ENCODE results near the gene KIAA1958.

The KIAA1958 gene

GRCh38 chr9:112569186-112569585 is 82.6 kb downstream of the KIAA1958 start:
- H3K79me2 ChIP-seq (ENCODE audit: insufficient read depth, low read length): peaks cover 48% of the 10 kb centered on the region
- no peaks in the 10 kb centered on the region for H3K9me2 ChIP-seq (ENCODE audit: low read depth, low read length)
- no peaks in the 10 kb centered on the region; the same call in 1 of the 2 replicates for H3F3A ChIP-seq (ENCODE audit: insufficient read depth, low read length)
- H3K4me1 ChIP-seq (ENCODE audit: insufficient read depth, low read length, severe bottlenecking): peaks cover 11% of the 10 kb centered on the region
- no peak overlapping the region for H3K4me3 ChIP-seq (ENCODE audit: low read depth, low read length, poor library complexity, severe bottlenecking)
- TF ChIP-seq CTCF (IDR thresholded peaks at IDR 0.05; ENCODE audit: low read length): no peak
- no peak for TF ChIP-seq EZH2 (IDR thresholded peaks at IDR 0.05; ENCODE audit: borderline replicate concordance, low read length)
- no peak overlapping the region for H2AFZ ChIP-seq (ENCODE audit: low read length)
- H3K27me3 ChIP-seq (ENCODE audit: insufficient read depth, low read length): no peaks in the 10 kb centered on the region
- H3K9me3 ChIP-seq (ENCODE audit: low read length): no peaks in the 10 kb centered on the region
- no peak overlapping the region for H3K9ac ChIP-seq (ENCODE audit: low read length)
- H4K20me1 ChIP-seq (ENCODE audit: insufficient read depth, low read length): no peaks in the 10 kb centered on the region
- no peak overlapping the region for H3K27ac ChIP-seq (ENCODE audit: low read depth, low read length, poor library complexity, severe bottlenecking)
- H3K36me3 ChIP-seq (ENCODE audit: insufficient read depth, low read length): peaks cover 5% of the 10 kb centered on the region; the same call in 1 of the 2 replicates
- no peak overlapping the region for H3K4me2 ChIP-seq (ENCODE audit: low read length)

GRCh38 chr9:112570671-112571167 is 84.1 kb downstream of the KIAA1958 start:
- no peak overlapping the region for H3K9ac ChIP-seq (ENCODE audit: low read length)
- H3K4me3 ChIP-seq (ENCODE audit: low read depth, low read length, poor library complexity, severe bottlenecking): no peak overlapping the region
- no peak overlapping the region for H3K27ac ChIP-seq (ENCODE audit: low read depth, low read length, poor library complexity, severe bottlenecking)
- H3F3A ChIP-seq (ENCODE audit: insufficient read depth, low read length): no peaks in the 10 kb centered on the region; the same call in 1 of the 2 replicates
- H3K27me3 ChIP-seq (ENCODE audit: insufficient read depth, low read length): no peaks in the 10 kb centered on the region
- peaks cover 9% of the 10 kb centered on the region for H3K4me1 ChIP-seq (ENCODE audit: insufficient read depth, low read length, severe bottlenecking)
- no peaks in the 10 kb centered on the region for H3K9me3 ChIP-seq (ENCODE audit: low read length)
- H3K36me3 ChIP-seq (ENCODE audit: insufficient read depth, low read length): peaks cover 16% of the 10 kb centered on the region; the same call in 1 of the 2 replicates
- no peak overlapping the region for H2AFZ ChIP-seq (ENCODE audit: low read length)
- no peak for TF ChIP-seq CTCF (IDR thresholded peaks at IDR 0.05; ENCODE audit: low read length)
- peaks cover 32% of the 10 kb centered on the region for H3K79me2 ChIP-seq (ENCODE audit: insufficient read depth, low read length)
- no peak overlapping the region for H3K4me2 ChIP-seq (ENCODE audit: low read length)
- H4K20me1 ChIP-seq (ENCODE audit: insufficient read depth, low read length): no peaks in the 10 kb centered on the region
- no peaks in the 10 kb centered on the region for H3K9me2 ChIP-seq (ENCODE audit: low read depth, low read length)

GRCh38 chr9:112571624-112572355 is 85.2 kb downstream of the KIAA1958 start:
- H3K27ac ChIP-seq (ENCODE audit: low read depth, low read length, poor library complexity, severe bottlenecking): no peak overlapping the region
- H3K4me2 ChIP-seq (ENCODE audit: low read length): no peak overlapping the region
- TF ChIP-seq EZH2 (IDR thresholded peaks at IDR 0.05; ENCODE audit: borderline replicate concordance, low read length): no peak
- no peak for TF ChIP-seq CTCF (IDR thresholded peaks at IDR 0.05; ENCODE audit: low read length)

More at GRCh38 chr9:112571624-112572355, 85.2 kb downstream of the KIAA1958 start:
- Histone ChIP-seq H3K27me3 (ENCODE audit: insufficient read depth, low read length) (no peaks in the 10 kb centered on the region), H2AFZ (ENCODE audit: low read length) (no peak overlapping the region), H4K20me1 (ENCODE audit: insufficient read depth, low read length) (no peaks in the 10 kb centered on the region), H3K36me3 (ENCODE audit: insufficient read depth, low read length) (peaks cover 24% of the 10 kb centered on the region; the same call in 1 of the 2 replicates), H3K9ac (ENCODE audit: low read length) (no peak overlapping the region), H3K4me3 (ENCODE audit: low read depth, low read length, poor library complexity, severe bottlenecking) (no peak overlapping the region), H3K4me1 (ENCODE audit: insufficient read depth, low read length, severe bottlenecking) (peaks cover 9% of the 10 kb centered on the region), H3K9me3 (ENCODE audit: low read length) (no peaks in the 10 kb centered on the region), H3F3A (ENCODE audit: insufficient read depth, low read length) (no peaks in the 10 kb centered on the region), H3K79me2 (ENCODE audit: insufficient read depth, low read length) (peaks cover 24% of the 10 kb centered on the region; the same call in 1 of the 2 replicates), H3K9me2 (ENCODE audit: low read depth, low read length) (no peaks in the 10 kb centered on the region)
